Measurements from ENCODE around the gene PIK3CB.
"Not testable (repeated sequence)": the region's sequence is repeated elsewhere in the genome, so short reads cannot be mapped to it uniquely, and the experiment has no call there.

PIK3CB gene

GRCh38 chr3:138803006-138803653 is 31.6 kb downstream of the PIK3CB start:
- no peak for DNase-seq (ENCODE audit: low read depth)
- TF ChIP-seq, protein P1, sequence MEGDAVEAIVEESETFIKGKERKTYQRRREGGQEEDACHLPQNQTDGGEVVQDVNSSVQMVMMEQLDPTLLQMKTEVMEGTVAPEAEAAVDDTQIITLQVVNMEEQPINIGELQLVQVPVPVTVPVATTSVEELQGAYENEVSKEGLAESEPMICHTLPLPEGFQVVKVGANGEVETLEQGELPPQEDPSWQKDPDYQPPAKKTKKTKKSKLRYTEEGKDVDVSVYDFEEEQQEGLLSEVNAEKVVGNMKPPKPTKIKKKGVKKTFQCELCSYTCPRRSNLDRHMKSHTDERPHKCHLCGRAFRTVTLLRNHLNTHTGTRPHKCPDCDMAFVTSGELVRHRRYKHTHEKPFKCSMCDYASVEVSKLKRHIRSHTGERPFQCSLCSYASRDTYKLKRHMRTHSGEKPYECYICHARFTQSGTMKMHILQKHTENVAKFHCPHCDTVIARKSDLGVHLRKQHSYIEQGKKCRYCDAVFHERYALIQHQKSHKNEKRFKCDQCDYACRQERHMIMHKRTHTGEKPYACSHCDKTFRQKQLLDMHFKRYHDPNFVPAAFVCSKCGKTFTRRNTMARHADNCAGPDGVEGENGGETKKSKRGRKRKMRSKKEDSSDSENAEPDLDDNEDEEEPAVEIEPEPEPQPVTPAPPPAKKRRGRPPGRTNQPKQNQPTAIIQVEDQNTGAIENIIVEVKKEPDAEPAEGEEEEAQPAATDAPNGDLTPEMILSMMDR (IDR thresholded peaks at IDR 0.05; ENCODE audit: control insufficient read depth, insufficient read depth, low read depth, low read length, missing control alignments), result no peak
- H3K4me3 ChIP-seq (ENCODE audit: control insufficient read depth, low read depth, low read length), result no peak overlapping the region

- H3K4me3 ChIP-seq (ENCODE audit: control insufficient read depth, low read depth, low read length); DNase-seq (ENCODE audit: low read depth): not testable (repeated sequence)
These were observed 32.5 kb downstream of the PIK3CB start for GRCh38 chr3:138802223-138802622.

DNA sequence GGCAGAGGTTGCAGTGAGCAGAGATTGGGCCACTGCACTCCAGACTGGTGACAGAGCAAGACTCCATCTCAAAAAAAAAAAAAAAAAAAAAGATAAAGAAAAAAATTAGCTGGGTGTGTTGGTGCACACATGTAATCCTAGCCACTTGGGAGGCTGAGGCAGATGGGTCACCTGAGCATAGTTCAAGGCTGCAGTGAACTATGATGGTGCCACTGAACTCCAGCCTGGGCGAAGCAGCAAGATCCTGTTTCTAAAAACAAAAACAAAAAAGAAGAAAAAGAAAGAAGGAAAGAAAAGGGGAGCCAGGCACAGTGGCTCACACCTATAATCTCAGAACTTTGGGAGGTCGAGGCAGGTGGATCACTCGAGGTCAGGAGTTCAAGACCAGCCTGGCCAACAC is 32.9 kb downstream of the PIK3CB start:
- H3K4me3 ChIP-seq (ENCODE audit: control insufficient read depth, low read depth, low read length), result no peak overlapping the region
- TF ChIP-seq, protein P1 (IDR thresholded peaks at IDR 0.05; ENCODE audit: control insufficient read depth, insufficient read depth, low read depth, low read length, missing control alignments), result no peak
- no peak for DNase-seq (ENCODE audit: low read depth)

DNA sequence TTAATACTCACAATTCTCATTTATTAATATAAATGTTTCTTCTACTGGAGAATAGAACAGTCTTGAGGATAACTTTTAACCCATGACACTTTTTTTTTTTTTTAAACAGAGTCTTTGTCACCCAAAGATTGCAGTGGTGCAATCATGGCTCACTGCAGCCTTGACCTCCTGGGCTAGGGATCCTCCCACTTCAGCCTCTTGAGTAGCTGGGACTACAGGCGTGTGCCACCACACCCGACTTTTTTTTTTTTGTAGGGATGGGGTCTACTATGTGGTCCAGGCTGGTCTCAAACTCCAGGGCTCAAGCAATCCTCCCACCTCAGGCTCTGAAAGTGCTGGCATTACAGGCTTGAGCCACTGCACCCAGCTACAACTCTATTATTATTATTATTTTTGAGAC is 34.5 kb downstream of the PIK3CB start:
- no peak overlapping the region for H3K4me3 ChIP-seq (ENCODE audit: control insufficient read depth, low read depth, low read length)
- no peak for DNase-seq (ENCODE audit: low read depth)
- TF ChIP-seq, protein P1 (IDR thresholded peaks at IDR 0.05; ENCODE audit: control insufficient read depth, insufficient read depth, low read depth, low read length, missing control alignments), result no peak

DNA sequence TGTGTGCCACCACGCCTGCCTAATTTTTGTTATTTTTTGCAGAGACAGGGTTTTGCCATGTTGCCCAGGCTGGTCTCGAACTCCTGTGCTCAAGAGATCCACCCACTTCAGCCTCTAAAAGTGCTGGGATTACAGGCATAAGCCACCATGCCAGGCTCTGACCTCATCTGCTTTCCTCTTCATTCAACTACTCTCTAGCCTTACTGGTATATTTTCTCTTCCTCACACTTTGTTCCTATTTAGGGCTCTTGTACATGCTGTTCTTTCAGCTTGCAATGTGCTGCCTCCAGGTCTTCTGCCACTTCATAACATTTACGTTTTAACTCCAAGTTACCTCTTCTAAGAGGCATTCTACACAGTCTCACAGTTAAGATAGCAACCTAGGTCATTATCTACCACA is 34.9 kb downstream of the PIK3CB start:
- no peak overlapping the region for H3K4me3 ChIP-seq (ENCODE audit: control insufficient read depth, low read depth, low read length)
- DNase-seq (ENCODE audit: low read depth), result no peak
- TF ChIP-seq, protein P1 (IDR thresholded peaks at IDR 0.05; ENCODE audit: control insufficient read depth, insufficient read depth, low read depth, low read length, missing control alignments), result no peak

DNA sequence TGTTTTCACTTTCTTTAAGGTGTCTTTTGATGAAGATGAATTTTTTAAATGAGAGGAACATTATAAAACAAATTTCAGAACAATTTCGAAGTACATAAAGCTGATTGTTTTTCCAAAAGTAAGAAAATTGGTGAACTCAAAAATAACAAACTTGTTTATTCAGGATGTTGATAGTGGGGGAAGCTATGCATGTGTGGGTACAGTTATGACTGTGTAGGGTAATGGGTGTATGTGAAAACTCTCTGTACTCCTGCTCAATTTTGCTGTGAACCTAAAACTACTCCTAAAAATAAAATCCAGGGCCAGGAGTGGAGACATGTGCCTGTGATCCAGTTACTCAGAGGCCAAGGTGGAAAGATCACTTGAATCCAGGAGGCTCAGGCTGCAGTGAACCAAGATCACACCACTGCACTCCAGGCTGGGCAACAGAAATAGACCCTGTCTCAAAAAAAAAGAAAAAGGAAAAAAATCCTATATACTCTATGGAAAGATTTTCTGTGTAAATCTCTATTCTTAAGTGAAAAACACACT is 37.2 kb downstream of the PIK3CB start:
- no peak overlapping the region for H3K4me3 ChIP-seq (ENCODE audit: control insufficient read depth, low read depth, low read length)
- DNase-seq (ENCODE audit: low read depth), result no peak
- TF ChIP-seq, protein P1 (IDR thresholded peaks at IDR 0.05; ENCODE audit: control insufficient read depth, insufficient read depth, low read depth, low read length, missing control alignments), result no peak

- no peak overlapping the region for H3K4me3 ChIP-seq (ENCODE audit: control insufficient read depth, low read depth, low read length)
- TF ChIP-seq, protein P1 (IDR thresholded peaks at IDR 0.05; ENCODE audit: control insufficient read depth, insufficient read depth, low read depth, low read length, missing control alignments), result no peak
- DNase-seq (ENCODE audit: low read depth), result no peak
These were observed 38.0 kb downstream of the PIK3CB start for GRCh38 chr3:138796761-138797160.

Measured in AG09309 (cell line).